Measurements from ENCODE around the gene MMP28. TPM values are rescaled to one million over a fixed set of nuclear protein-coding genes. Genes with fewer than 3 reads are reported as not detected.

MMP28 gene
- total RNA-seq, 2 donors from 2014 or later: 8.3 to 15.2 TPM

- Histone ChIP-seq H3K9me3 (no peaks in the 10 kb centered on the region), H3K36me3 (replicated peaks in 1 of 2; ENCODE audit: insufficient read depth in 1 of 2, low read depth in 2 of 2) (no peaks in the 10 kb centered on the region), H3K4me1 (peaks cover 10% of the 10 kb centered on the region), H3K27me3 (peaks cover 0 to 14% of the 10 kb centered on the region in 2 donors), H3K4me3 (no peak overlapping the region), H3K27ac (no peak overlapping the region)
- intact Hi-C loops (cut with DNase I): loop anchor here (10.0 kb wide), 1 partner anchor 428 kb away; no protein-coding TSS in a partner anchor
- ATAC-seq (no peak), DNase-seq (no peak)
- WGBS, 2 donors: 50 to 64% methylated on average over 7 of the region's 7 CpGs
- TF ChIP-seq POLR2A (IDR thresholded peaks at IDR 0.05) (no peak), CTCF (IDR thresholded peaks at IDR 0.05) (no peak)
Observed at GRCh38 chr17:35742896-35743477, 52.5 kb downstream of the MMP28 start.

DNA sequence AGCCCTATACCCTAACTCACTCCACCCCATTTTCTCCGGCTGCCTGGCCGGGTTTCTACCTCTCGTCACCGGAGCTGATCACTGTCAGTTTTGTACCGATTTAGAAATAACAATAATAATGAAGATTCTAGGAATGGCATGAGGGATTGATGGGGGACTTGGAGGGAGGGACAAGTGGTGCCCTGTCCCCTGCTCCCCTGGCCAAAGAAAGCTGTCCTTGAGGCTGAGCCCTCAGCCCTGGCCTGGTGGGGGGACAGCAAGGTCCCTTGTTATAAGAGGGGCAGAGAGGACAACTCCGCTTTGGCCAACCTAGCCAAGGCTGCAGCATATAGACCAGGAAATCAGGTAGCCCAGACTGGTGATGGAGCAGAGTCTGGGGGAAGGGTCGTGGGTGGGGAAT lies 52.9 kb downstream of the MMP28 start:
- no peak for ATAC-seq
- intact Hi-C loops (cut with DNase I): loop anchor here (10.0 kb wide), 1 partner anchor 428 kb away; no protein-coding TSS in a partner anchor
- WGBS, 2 donors: 49 to 56% methylated on average over 7 of the region's 7 CpGs

DNA sequence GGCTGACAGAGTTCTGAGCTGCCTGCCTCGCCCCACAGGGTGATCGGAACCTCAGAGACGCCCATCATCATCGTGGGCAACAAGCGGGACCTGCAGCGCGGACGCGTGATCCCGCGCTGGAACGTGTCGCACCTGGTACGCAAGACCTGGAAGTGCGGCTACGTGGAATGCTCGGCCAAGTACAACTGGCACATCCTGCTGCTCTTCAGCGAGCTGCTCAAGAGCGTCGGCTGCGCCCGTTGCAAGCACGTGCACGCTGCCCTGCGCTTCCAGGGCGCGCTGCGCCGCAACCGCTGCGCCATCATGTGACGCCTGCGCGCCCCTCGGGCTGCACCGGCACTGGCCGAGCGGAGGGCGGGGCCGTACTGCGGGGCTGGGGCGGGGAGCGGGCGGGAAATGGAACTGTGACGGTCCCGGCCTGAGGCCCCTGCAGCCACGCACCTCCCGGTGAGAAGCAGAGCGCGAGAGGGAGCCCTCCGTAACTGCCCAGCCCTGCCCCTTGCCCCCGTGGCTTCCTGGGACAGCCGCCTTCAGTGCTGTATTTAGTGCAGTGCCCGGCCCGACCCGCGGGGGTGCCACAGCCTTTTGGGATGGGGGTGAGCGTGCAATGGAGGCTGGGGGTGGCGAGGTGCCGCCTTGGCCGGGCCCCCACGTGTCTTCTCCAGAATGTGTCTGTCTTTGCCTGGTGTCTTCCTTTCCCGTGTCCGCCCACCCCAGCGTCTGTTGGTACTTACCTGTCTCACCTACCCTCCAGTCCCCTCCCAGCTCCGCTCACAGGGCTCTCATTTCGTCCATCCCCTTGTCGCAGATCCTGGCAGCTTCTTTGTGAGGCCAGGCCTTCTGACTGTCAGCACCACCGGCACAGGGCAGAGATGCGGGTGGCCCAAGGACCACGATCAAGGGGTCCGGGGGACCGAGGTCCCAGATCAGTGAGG lies 54.2 kb downstream of the MMP28 start:
- Histone ChIP-seq H3K27me3 (peaks cover 0 to 9% of the 10 kb centered on the region in 2 donors), H3K36me3 (replicated peaks in 1 of 2; ENCODE audit: insufficient read depth in 1 of 2, low read depth in 2 of 2) (no peaks in the 10 kb centered on the region), H3K4me1 (peaks cover 10% of the 10 kb centered on the region), H3K27ac (no peak overlapping the region), H3K9me3 (no peaks in the 10 kb centered on the region), H3K4me3 (no peak overlapping the region)
- ATAC-seq (peak; percentile 38), DNase-seq (peak in 1 of 4 donors; percentile 19)
- 9 to 14% methylated on average over 26 to 71 of the region's 73 CpGs for whole genome bisulfite sequencing, 2 donors
- intact Hi-C loops (cut with DNase I): loop anchor here (10.0 kb wide), 1 partner anchor 426 kb away; no protein-coding TSS in a partner anchor
- TF ChIP-seq CTCF (IDR thresholded peaks at IDR 0.05) (no peak), POLR2A (IDR thresholded peaks at IDR 0.05) (no peak)

More for the DNA sequence above, 52.9 kb downstream of the MMP28 start:
- no peaks in the 10 kb centered on the region for H3K36me3 ChIP-seq (replicated peaks in 1 of 2; ENCODE audit: insufficient read depth in 1 of 2, low read depth in 2 of 2)
- DNase-seq: no peak
- no peak overlapping the region for H3K4me3 ChIP-seq
- TF ChIP-seq POLR2A (IDR thresholded peaks at IDR 0.05) (no peak), CTCF (IDR thresholded peaks at IDR 0.05) (no peak)
- H3K27ac ChIP-seq: no peak overlapping the region
- no peaks in the 10 kb centered on the region for H3K9me3 ChIP-seq
- peaks cover 10% of the 10 kb centered on the region for H3K4me1 ChIP-seq
- peaks cover 0 to 9% of the 10 kb centered on the region in 2 donors for H3K27me3 ChIP-seq

DNA sequence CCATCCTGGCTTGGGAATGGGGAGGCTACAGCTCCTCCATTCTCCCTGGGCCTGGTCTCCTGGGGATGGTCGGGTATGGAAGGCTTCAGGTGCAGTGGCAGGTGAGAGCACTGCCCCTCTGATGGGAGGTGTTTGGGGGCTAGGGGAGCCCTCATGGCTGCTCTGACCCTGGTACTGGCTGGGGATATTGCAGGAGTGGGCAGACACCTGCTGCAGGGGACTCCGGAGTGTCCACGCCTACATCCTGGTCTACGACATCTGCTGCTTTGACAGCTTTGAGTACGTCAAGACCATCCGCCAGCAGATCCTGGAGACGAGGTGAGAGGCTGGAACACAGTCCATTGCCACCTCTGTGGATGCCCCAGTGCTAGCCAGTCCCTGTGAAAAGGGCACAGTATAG lies 55.2 kb downstream of the MMP28 start:
- peaks cover 10% of the 10 kb centered on the region for H3K4me1 ChIP-seq
- no peak overlapping the region for H3K27ac ChIP-seq
- WGBS, 2 donors: 74 to 90% methylated on average over 5 to 7 of the region's 7 CpGs
- TF ChIP-seq CTCF (IDR thresholded peaks at IDR 0.05) (no peak), POLR2A (IDR thresholded peaks at IDR 0.05) (no peak)
- DNase-seq (no peak), ATAC-seq (no peak)
- H3K9me3 ChIP-seq: no peaks in the 10 kb centered on the region
- no peak overlapping the region for H3K4me3 ChIP-seq
- no peaks in the 10 kb centered on the region for H3K36me3 ChIP-seq (replicated peaks in 1 of 2; ENCODE audit: insufficient read depth in 1 of 2, low read depth in 2 of 2)
- intact Hi-C loops (cut with DNase I): loop anchor here (10.0 kb wide), 1 partner anchor 425 kb away; no protein-coding TSS in a partner anchor
- H3K27me3 ChIP-seq: peaks cover 0 to 9% of the 10 kb centered on the region in 2 donors

Measured in body of pancreas (tissue), 4 donors.